Measurements from ENCODE around the gene UBR1. TPM values are rescaled to one million over a fixed set of nuclear protein-coding genes. Genes with fewer than 3 reads are reported as not detected.

The UBR1 gene
- total RNA-seq, 1 experiment from 2014 or later, result 22.3 TPM

GRCh38 chr15:42974202-42974862 is 131.5 kb downstream of the UBR1 start:
- Histone ChIP-seq H3K36me3 (ENCODE audit: control insufficient read depth, insufficient read depth, low read length) (no peaks in the 10 kb centered on the region), H3K27me3 (replicated peaks; ENCODE audit: control insufficient read depth, insufficient read depth, low read length) (no peaks in the 10 kb centered on the region), H3K4me3 (ENCODE audit: low read depth, low read length) (no peak overlapping the region), H3K4me1 (no peaks in the 10 kb centered on the region), H3K9me3 (no peaks in the 10 kb centered on the region)
- DNase-seq, result no peak
- BruUV-seq (replicated peaks), result no TSS peak
- peaks cover 18% of the 10 kb centered on the region for H3K36me3 Mint-ChIP-seq (ENCODE audit: insufficient read depth, unreplicated experiment)
- ChIA-PET POLR2A (no interaction called here), CTCF (no interaction called here)
- no peaks in the 10 kb centered on the region for H3K4me1 Mint-ChIP-seq (ENCODE audit: low read depth, unreplicated experiment)
- intact Hi-C loops (cut with micrococcal nuclease; ENCODE audit: unreplicated experiment), result no loop called here
- TF ChIP-seq CTCF (IDR thresholded peaks at IDR 0.05; ENCODE audit: insufficient read depth in 1 of 2, low read depth in 1 of 2, low read length in 1 of 2, severe bottlenecking in 1 of 2, unreplicated experiment in 1 of 2), result no peak
- H3K27ac Mint-ChIP-seq (ENCODE audit: unreplicated experiment), result no peak overlapping the region
- no peaks in the 10 kb centered on the region for H3K9me3 Mint-ChIP-seq (ENCODE audit: unreplicated experiment)
- H3K4me3 Mint-ChIP-seq (ENCODE audit: unreplicated experiment), result no peak overlapping the region
- H3K27me3 Mint-ChIP-seq (ENCODE audit: insufficient read depth, unreplicated experiment), result no peaks in the 10 kb centered on the region

GRCh38 chr15:42973114-42973513 is 132.7 kb downstream of the UBR1 start:
- H3K27me3 ChIP-seq (replicated peaks; ENCODE audit: control insufficient read depth, insufficient read depth, low read length), result no peaks in the 10 kb centered on the region
- Mint-ChIP-seq H3K4me1 (ENCODE audit: low read depth, unreplicated experiment) (no peaks in the 10 kb centered on the region), H3K36me3 (ENCODE audit: insufficient read depth, unreplicated experiment) (peaks cover 24% of the 10 kb centered on the region), H3K9me3 (ENCODE audit: unreplicated experiment) (no peaks in the 10 kb centered on the region), H3K4me3 (ENCODE audit: unreplicated experiment) (no peak overlapping the region), H3K27ac (ENCODE audit: unreplicated experiment) (no peak overlapping the region), H3K27me3 (ENCODE audit: insufficient read depth, unreplicated experiment) (no peaks in the 10 kb centered on the region)
- no peak overlapping the region for H3K4me3 ChIP-seq (ENCODE audit: low read depth, low read length)
- no peaks in the 10 kb centered on the region for H3K36me3 ChIP-seq (ENCODE audit: control insufficient read depth, insufficient read depth, low read length)
- no peaks in the 10 kb centered on the region for H3K9me3 ChIP-seq
- DNase-seq, result no peak
- no TSS peak for BruUV-seq (replicated peaks)
- POLR2A ChIA-PET, result no interaction called here
- TF ChIP-seq CTCF (IDR thresholded peaks at IDR 0.05; ENCODE audit: insufficient read depth in 1 of 2, low read depth in 1 of 2, low read length in 1 of 2, severe bottlenecking in 1 of 2, unreplicated experiment in 1 of 2), result no peak
- intact Hi-C loops (cut with micrococcal nuclease; ENCODE audit: unreplicated experiment), result no loop called here
- CTCF ChIA-PET, result no interaction called here
- H3K4me1 ChIP-seq, result no peaks in the 10 kb centered on the region

GRCh38 chr15:42971830-42972229 is 134.0 kb downstream of the UBR1 start:
- no peak overlapping the region for H3K4me3 Mint-ChIP-seq (ENCODE audit: unreplicated experiment)
- POLR2A ChIA-PET, result no interaction called here
- peaks cover 24% of the 10 kb centered on the region for H3K36me3 Mint-ChIP-seq (ENCODE audit: insufficient read depth, unreplicated experiment)
- no peak overlapping the region for H3K27ac Mint-ChIP-seq (ENCODE audit: unreplicated experiment)
- no peaks in the 10 kb centered on the region for H3K9me3 ChIP-seq
- CTCF ChIA-PET, result no interaction called here
- intact Hi-C loops (cut with micrococcal nuclease; ENCODE audit: unreplicated experiment), result no loop called here
- H3K36me3 ChIP-seq (ENCODE audit: control insufficient read depth, insufficient read depth, low read length), result no peaks in the 10 kb centered on the region
- H3K27me3 Mint-ChIP-seq (ENCODE audit: insufficient read depth, unreplicated experiment), result no peaks in the 10 kb centered on the region
- no peak for DNase-seq
- no peaks in the 10 kb centered on the region for H3K4me1 ChIP-seq
- TF ChIP-seq CTCF (IDR thresholded peaks at IDR 0.05; ENCODE audit: insufficient read depth in 1 of 2, low read depth in 1 of 2, low read length in 1 of 2, severe bottlenecking in 1 of 2, unreplicated experiment in 1 of 2), result no peak
- BruUV-seq (replicated peaks), result no TSS peak
- H3K27me3 ChIP-seq (replicated peaks; ENCODE audit: control insufficient read depth, insufficient read depth, low read length), result no peaks in the 10 kb centered on the region
- H3K4me3 ChIP-seq (ENCODE audit: low read depth, low read length), result no peak overlapping the region
- H3K4me1 Mint-ChIP-seq (ENCODE audit: low read depth, unreplicated experiment), result no peaks in the 10 kb centered on the region
- H3K9me3 Mint-ChIP-seq (ENCODE audit: unreplicated experiment), result no peaks in the 10 kb centered on the region
